ENCODE results near the gene TMEM178B.
"Not testable (repeated sequence)": the region's sequence is repeated elsewhere in the genome, so short reads cannot be mapped to it uniquely, and the experiment has no call there.

TMEM178B gene

GRCh38 chr7:141073641-141074161 lies at the start of gene TMEM178B:
Gene TMEM178B, plus strand, starts transcription at chr7:141074064.
- peak within 1 kb of the TSS; percentile 30 for H3K4me3 ChIP-seq (ENCODE audit: control insufficient read depth, low read depth, low read length)
- no peak for TF ChIP-seq CTCF (conservative IDR thresholded peaks at IDR 0.05; ENCODE audit: control insufficient read depth, insufficient read depth, low read depth, low read length)
- no peak for DNase-seq (ENCODE audit: low read depth)

- TF ChIP-seq CTCF (conservative IDR thresholded peaks at IDR 0.05; ENCODE audit: control insufficient read depth, insufficient read depth, low read depth, low read length): no peak
- no peak for DNase-seq (ENCODE audit: low read depth)
- H3K4me3 ChIP-seq (ENCODE audit: control insufficient read depth, low read depth, low read length): no peak overlapping the region
Measured at GRCh38 chr7:141024668-141025067, 49.2 kb upstream of the TMEM178B start.

- no peak overlapping the region for H3K4me3 ChIP-seq (ENCODE audit: control insufficient read depth, low read depth, low read length)
- no peak for DNase-seq (ENCODE audit: low read depth)
- no peak for TF ChIP-seq CTCF (conservative IDR thresholded peaks at IDR 0.05; ENCODE audit: control insufficient read depth, insufficient read depth, low read depth, low read length)
Measured at GRCh38 chr7:141027043-141027442, 46.8 kb upstream of the TMEM178B start.

- no peak for TF ChIP-seq CTCF (conservative IDR thresholded peaks at IDR 0.05; ENCODE audit: control insufficient read depth, insufficient read depth, low read depth, low read length)
- DNase-seq (ENCODE audit: low read depth): no peak
- H3K4me3 ChIP-seq (ENCODE audit: control insufficient read depth, low read depth, low read length): no peak overlapping the region
Measured at GRCh38 chr7:141028767-141029166, 45.1 kb upstream of the TMEM178B start.

GRCh38 chr7:141032539-141033323 lies 41.1 kb upstream of the TMEM178B start:
- not testable (repeated sequence) for H3K4me3 ChIP-seq (ENCODE audit: control insufficient read depth, low read depth, low read length); DNase-seq (ENCODE audit: low read depth)

- DNase-seq (ENCODE audit: low read depth); H3K4me3 ChIP-seq (ENCODE audit: control insufficient read depth, low read depth, low read length): not testable (repeated sequence)
Measured at GRCh38 chr7:141038100-141038499, 35.8 kb upstream of the TMEM178B start.

GRCh38 chr7:141039376-141039775 lies 34.5 kb upstream of the TMEM178B start:
- no peak for TF ChIP-seq CTCF (conservative IDR thresholded peaks at IDR 0.05; ENCODE audit: control insufficient read depth, insufficient read depth, low read depth, low read length)
- H3K4me3 ChIP-seq (ENCODE audit: control insufficient read depth, low read depth, low read length): no peak overlapping the region
- DNase-seq (ENCODE audit: low read depth): no peak
